HG02588 (cell line): ENCODE measurements around the gene PTGDS.

Experiments used
- ATAC-seq: cut with Tn5 transposase; IDR thresholded peaks from one replicate; pipeline ENCODE4 v1.9.1; 2021; ENCODE audit warnings: mild to moderate bottlenecking, moderate library complexity; ENCODE audit not compliant: unreplicated experiment

Gene PTGDS

DNA sequence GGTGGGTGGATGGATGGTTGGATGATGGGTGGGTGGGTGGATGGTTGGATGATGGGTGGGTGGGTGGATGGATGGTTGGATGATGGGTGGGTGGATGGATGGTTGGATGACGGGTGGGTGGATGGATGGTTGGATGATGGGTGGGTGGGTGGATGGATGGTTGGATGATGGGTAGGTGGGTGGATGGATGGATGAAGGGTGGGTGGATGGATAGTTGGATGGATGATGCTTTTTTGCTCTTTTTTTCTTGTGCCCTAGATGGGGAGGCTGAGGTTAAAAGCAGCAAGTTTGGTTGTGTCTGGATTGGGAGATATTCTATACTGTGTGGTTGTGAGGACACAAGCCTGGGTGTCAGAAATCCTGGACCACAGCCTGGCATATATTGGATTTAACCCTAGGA is 19.8 kb upstream of the PTGDS start:
- ATAC-seq, result no peak

DNA sequence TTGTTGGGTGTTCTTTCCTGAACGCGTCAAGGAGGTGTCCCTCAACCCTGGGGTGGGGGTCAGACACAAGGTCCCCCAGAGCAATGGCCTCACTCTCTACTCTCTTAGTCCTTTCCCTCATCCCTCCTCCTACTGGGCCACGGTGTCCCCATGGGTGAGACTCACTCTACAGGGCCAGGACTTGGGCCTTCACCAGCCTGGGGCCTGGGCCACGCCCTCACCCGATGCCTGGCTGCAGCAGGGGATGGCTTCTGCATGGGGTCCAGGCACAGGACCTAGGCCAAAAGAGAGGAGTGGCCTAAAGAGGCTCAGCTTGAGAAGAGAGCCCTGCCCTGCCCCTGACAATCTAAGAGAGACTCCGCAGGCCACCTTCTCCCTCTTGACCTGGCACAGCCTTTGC is 19.4 kb upstream of the PTGDS start:
- no peak for ATAC-seq

DNA sequence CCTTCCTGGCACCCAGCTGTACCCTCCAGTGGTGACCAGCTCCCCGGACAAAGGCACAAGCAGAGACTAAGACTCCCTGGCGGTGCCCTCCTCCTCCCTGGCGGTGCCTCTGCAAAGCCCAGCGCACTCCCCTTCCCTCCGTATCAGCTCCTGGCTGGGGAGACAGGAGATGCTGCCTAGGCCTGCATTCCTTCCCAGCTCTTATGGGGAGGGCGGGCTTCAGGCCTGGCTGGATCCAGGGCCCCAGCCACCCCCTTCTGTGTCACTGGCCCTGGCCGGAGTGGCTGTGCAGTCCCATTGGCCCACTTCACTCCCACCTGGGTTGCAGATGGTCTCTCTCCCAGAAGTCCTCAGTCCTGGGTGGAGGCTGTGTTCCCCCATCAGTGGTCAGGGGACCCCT is 18.8 kb upstream of the PTGDS start:
- no peak for ATAC-seq

DNA sequence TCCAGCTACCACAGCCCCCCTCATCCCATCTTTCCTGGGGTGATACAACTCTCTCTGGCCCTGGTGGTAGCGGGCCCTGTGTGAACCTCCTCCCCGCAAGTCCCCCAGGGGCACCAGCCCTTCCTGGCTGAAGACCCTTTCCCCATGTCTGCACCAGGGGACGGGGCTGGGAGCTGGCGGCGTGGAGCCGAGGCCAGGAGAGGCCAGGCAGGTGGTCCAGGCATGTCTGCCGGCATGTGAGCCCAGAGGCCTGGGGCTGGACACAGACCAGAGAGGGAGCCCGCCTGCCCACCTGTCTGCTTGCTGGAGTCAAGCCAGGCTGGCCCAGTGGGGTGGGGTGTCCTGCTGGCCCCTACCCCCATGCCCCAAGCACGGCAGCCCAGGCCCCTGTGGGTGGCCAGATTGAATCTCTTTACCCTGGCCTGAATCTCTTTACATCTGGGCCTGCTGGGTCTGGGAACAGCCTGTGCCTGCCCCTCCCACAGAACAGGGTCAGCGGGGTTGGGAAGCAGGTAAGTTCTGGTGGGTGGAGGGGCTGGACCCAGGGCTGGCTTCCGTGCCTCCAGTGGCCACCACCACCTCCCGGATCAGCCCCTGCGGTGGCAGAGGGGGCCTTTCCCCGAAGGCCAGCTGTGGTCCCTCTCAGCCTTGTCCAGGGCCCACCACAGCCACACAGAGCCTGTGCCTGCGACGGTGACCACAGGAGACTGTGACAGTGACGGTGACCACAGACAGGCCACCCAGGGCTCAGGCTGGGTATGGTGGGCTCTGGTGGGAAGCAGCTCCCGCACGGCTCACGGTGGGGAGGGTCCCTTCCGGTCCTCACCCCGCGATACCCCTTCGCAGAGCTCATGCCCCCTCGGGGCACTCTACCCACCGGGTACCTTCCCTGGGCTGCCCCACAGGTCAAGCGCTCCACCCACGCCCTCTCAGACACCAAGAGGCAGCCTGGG is 18.1 kb upstream of the PTGDS start:
- ATAC-seq, result no peak

DNA sequence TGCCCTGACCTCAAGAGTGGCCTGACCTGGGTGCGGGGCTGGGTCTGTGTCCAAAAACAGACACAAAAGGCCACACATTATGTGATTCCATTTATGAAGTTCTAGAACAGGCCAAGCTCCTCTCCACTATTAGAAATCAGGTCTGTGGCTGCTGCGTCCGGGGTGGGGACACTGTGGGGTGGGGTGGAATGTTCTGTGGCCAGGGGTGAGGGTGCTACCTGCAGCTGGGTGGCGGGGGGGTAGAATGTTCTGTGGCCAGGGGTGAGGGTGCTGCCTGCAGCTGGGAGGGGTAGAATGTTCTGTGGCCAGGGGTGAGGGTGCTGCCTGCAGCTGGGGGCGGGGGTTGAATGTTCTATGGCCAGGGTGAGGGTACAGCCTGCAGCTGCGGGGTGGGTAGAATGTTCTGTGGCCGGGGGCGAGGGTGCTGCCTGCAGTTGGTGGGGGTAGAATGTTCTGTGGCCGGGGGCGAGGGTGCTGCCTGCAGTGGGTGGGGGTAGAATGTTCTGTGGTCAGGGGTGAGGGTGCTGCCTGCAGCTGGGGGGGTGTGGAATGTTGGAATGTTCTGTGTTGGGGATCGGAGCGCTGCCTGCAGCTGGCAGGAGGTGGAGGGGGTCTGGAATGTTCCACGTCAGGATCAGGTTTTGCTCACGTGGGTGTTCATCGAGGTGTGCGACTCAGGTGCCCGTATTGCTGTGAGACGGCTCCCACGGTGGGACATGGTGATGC is 16.9 kb upstream of the PTGDS start:
- no peak for ATAC-seq

DNA sequence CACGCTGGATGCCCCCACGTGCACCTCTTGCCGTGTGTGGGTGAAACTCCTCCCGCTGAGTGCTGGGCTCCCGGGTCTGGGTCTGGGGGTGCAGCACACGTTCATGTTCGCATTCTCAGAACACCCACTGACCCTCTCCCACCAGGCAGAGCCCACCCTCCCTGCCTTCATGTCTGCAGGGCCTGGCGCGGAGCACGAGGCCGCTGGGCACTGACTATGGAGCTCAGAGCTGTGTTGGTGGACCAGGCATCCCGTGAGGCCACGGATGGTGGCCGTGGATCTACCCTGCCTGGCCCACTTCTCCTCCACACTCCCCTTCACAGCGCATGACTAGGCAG is 16.4 kb upstream of the PTGDS start:
- ATAC-seq, result no peak

DNA sequence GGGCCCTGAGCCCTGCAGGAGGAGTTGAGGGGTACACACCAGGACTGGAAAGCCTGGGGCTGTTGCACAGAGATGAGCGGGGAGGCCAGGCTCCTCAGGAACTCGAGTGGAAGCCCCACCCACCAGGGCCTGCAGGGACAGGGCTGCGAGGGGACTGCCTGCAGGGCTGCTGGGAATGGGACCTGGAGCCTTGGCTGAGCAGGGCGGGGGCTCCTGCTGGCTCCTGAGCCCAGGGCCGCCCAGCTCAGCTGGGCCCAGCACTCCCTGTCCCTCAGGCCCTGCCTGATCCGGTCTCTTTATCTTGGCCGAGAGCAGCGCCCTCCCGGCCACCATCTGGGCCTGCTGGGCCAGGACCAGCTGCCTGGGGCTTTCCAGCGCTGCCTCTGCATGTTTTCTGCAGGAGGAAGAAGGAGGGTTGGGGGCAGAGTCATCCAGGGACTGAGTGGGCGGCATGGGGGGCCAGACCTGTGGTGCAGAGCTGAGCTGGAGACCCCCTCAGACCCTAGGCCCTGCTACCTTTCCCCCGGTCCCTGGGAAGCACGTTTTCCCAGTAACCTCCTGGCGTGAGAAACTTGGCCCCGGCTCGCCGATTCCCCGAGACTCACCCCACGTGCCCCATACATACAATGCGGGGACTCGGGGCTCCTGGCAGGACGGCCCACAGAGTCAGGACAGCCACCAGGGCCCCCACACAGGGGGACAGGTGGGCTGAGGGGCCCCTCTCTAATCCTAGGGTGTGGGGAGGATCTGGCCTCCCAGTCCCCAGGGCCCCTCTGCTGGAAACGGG is 15.8 kb upstream of the PTGDS start:
- no peak for ATAC-seq

DNA sequence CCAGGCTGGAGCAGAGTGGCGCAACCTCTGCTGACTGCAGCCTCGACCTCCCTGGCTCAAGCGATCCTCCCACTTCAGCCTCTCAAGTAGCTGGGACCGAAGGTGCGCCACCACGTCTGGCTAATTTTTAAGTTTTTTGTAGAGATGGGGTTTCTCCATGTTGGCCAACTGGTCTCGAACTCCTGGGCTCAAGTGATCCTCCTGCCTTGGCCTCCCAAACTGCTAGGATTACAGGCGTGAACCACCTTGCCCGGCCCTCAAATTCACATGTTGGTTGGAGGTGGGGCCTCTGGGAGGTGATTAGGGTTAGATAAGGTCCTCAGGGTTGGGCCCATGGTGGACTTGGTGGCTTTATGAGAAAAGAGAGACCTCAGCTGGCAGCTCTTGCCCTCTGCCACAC is 15.1 kb upstream of the PTGDS start:
- no peak for ATAC-seq

DNA sequence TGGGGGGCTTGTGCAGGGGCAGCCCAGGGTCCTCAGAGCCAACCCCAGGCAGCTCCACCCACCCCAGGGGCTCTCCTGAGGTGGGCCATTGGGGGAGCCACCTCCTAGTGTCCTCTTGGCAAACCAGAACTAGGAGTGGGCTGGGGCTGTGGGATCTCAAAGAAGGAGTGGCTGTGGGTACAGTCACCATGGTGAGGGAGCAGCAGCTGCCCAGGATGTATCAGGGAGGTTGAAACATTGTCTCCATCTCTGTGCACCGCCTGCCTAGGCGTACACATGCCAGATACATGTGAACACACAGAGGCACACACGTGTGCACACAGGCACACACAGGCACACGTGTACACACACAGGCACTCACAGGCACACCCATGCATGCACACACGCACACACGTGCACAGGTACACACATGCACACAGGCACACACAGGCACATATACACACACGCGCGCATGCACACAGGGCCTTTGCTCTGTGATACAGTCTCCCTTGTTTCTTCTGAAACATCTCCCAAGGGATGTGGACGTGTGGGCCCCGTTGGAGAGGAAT is 14.5 kb upstream of the PTGDS start:
- ATAC-seq, result no peak

DNA sequence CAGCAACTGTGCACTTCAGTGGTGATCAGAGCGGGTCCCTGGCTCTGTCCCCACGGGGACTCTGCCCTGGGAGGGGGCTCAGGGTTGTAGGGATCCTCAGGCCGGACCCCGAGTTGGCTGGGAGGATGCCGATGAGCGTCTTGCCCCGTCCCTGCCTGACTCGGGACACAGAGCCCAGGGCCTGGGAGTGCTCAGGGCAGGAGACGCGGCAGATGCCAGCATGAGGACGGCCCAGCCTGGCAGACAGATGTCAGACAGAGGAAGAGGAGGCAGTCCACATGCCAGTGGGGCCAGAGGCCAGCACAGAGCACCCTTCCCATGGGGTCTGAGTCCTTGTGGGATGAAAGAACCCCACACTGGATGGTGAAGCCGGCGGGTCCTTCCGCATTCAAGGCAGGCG is 14.0 kb upstream of the PTGDS start:
- ATAC-seq, result no peak

DNA sequence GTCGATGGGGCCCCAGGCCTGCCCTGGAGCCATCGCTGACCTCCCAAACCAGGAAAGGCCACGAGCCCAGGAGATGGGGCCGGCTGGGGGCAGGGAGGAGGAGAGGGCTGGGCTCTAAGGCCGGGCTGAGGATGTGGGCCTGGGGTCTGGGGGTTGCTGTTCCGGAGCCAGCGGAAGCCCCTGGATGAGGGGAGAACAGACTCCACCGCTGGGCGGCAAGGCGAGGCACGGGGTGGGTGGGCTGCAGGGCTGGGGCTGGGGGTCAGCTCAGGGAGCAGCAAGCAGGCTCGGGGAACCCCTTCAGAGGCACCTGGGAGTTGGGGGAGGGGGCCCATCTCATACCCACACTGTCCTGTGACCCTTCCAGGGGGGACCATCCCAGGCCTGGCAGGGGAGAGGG is 13.6 kb upstream of the PTGDS start:
- no peak for ATAC-seq

DNA sequence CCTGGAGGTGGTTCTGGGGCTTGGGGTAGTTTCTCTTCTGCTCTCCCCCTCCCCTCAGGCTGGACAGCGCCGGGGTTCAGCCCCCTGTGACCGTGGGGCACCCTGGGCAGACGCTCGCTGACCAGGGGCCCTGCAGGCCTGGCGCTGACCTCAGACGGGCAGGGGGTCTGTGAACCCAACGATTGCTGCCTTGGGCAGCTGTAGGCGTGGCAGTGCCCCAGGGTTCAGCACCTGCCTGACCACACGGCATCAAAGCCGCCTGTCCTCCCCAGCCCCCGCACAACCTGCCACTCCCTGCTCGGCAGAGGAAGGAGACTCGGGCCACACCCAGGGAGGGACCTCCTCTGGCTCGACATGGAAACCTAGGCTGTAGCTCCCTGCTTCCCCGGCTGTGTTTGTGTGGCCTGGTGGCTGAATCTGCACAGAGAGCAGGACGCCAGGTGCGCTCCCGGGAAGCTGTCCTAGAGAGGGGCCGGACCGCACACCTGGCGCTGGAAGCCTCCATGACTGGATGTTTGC is 13.1 kb upstream of the PTGDS start:
- no peak for ATAC-seq

DNA sequence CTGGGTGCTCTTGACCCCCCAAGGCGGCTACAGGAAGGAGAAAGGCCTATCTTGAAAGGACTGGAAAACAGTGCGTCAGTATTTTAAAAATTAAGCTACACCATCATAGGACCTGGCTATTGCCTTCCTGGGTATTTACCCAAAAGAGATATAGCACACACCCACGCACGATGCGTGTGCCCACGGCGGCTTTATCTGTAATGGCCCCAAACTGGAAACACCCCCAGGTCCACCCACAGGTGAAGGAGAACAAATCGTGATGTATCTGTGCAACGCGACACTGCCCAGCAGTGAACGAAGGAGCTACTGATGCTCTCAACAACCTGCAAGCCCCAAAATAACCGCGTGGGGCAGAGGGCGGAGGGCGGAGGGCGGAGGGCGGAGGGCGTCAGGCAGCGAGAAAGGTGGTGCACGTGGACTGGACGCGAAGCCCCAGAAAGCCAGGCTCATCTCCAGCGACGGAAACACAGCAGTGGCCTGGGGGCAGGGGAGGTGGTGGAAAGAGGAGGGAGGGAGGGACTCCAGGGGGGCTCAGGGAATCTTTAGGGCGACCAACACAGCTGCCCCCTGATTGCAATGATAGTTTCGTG is 12.4 kb upstream of the PTGDS start:
- no peak for ATAC-seq

DNA sequence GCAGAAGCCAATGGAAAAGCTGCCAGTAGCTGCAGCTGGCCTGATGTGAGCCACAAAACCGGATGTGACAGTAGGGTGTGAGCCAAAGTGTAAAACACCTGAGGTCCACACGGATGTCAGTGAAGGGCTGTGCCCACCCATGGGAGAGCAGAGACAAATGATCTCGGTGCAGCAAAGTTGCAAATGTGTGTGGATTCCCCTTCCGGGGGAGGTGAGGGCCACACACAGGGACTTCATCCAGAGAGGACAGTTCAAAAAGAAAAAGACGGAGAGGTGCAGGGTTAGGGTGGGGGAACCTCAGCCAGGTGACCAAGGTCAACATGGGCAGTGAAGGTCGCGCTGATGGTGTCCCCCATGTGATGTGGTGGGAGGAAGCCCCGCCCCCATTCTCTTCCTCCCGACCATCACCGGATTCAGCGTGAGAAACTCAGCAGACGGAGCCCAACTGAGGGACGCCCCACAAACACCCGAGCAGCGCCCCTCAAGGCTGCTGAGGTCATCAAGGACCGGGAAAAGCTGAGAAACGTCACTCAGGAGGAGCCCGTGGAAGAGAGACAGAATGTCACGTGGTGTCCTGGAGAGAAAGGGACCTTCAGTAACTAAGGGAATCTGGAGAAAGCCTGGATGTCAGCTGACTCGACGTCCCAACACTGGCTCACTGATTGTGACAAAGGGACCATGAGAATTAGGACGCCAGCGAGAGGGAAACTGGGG is 11.4 kb upstream of the PTGDS start:
- ATAC-seq, result no peak

DNA sequence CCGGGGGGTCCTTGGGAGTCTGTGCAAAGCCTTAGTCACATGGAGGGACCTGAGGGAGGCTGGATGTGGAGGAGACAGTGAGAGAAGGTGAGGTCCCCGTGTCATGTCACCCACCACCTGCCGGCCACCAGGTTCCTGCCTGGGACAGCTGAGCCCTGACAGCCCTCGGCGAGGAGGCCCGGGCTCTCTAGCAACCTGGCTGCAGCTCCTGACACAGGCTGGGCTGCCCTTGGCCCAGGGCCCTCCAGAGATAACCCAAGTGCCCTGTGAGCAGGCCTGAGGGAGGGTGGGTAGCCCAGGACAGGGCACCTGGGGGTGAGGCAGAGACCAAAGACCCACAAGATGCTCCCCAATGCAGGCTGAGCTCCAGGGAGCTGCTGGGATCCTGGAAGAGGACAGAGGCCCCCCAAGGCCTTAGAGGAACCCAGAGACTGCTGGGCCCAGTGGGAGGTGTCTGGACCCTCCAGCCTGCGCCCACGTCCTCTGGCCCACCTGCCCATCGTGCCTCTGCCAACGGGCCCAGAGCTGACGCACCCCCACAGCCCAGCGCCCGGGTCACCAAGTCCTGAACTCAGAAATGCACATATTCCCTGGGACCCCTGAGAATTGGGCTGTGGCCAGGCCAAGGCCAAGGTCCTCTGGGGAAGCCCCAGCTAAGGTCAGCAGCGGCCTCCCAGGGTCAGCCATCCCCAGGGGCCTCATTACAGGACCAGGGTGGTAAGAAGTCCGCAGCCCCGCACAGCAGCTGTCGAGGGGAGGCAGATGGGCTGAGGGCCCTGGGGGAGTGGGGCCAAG is 8.8 kb upstream of the PTGDS start:
- no peak for ATAC-seq

DNA sequence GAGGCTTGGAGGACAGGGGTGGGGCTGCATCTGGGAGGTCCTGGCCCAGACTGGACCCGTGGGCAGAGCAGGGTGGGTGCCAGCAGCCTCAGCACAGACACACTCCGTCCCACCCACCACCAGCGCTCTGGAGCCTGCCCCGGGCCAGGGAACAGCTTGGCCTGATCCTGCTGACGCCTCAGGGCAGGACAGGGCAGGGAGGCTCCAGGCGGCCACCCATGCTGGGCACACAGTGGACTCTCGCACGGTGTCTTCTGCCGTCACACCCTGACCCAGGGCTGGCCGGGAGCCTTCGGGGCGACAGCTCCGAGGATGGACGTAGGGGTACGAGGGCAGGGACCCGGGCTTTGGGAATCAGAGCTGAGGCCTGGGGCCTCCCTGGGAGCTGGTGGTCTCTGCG is 8.2 kb upstream of the PTGDS start:
- no peak for ATAC-seq

DNA sequence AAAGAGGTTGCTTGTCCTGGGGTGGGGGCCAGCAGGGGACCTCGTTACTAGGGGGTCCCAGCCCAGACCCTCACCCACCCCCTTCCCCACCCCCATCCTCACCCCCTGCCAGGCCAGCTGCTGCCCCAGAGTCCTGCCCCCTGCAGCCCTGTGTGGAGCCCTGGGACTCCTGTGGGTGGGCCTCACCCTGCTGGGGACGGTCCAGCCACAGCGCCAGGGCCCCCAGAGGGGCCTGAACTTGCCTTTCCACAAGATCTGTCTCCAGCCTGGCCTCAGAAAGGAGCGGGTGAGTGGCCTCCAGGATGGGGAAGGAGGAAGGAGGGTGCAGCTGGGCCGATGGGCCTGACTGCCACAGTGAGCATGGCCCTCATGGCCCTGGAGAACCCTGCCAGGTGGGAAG is 7.5 kb upstream of the PTGDS start:
- no peak for ATAC-seq

DNA sequence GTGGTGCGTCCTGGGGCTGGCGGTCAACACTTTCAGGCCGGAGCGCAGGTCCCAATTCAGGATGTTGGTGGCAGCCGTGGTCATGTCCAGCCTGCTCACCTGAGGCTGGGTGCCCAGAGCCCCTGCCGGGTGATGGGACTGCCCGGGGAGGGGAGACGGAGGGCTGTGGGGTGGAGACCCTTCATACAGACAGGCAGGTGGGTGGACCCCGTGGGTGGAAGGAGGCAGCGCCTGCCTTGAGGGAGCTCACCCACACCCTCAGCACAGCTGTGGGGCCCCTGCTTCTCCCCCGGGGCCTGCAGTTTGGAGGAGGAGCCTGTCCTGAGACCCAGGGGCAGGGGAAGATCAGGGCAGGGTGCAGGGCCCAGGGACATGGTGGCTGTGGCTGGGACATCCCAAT is 6.9 kb upstream of the PTGDS start:
- no peak for ATAC-seq

DNA sequence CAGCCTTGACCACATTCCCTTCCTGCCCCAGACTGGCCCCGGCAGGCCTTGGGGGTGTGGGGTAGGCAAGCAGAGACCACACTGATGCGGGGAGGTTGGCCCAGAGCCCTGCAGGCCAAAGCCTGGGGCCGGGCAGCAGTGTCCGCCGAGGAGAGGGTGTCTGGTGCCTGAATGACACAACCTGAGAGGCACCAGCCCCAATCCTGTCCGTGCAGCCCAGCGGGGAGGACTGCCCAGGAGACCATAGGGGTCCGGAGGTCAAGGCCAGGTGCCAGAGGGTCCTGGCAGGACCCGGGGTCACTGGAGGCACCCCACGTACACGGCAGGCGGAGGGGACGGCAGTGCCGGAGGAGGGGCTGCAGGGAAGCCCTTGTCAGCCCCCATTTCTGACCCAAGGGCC is 5.6 kb upstream of the PTGDS start:
- ATAC-seq, result no peak
